Mesenteric fat pad (tissue), 1 donor: ENCODE data around the gene ITPK1. TPM values are rescaled to one million over a fixed set of nuclear protein-coding genes. Genes with fewer than 3 reads are reported as not detected.
"Not testable (repeated sequence)": the region's sequence is repeated elsewhere in the genome, so short reads cannot be mapped to it uniquely, and the experiment has no call there.

Source experiments
- DNase-seq: peaks from one replicate; pipeline ENCODE4 v3.0.0-alpha.2; 2020; ENCODE audit warnings: low spot score
- total RNA-seq: library from RNA; stranded (reverse); fragmentation: NEBNext Ultra II Directional; extraction: Animal tissue kit (Norgen Biotek cat#: 25700); gene quantifications from one replicate; pipeline ENCODE4 v1.2.1, GENCODE V29; 2021
- donor health status: DM: yes; HTN: yes; CAD: no.

The ITPK1 gene
- total RNA-seq, 1 donor from 2014 or later, result 267 TPM

- DNase-seq, result not testable (repeated sequence)
Measured at GRCh38 chr14:93131257-93131820, 15.6 kb upstream of the ITPK1 start.

- DNase-seq, result no peak
Measured at GRCh38 chr14:93128725-93129459, 13.2 kb upstream of the ITPK1 start.

- DNase-seq, result no peak
Measured at GRCh38 chr14:93126111-93126510, 10.4 kb upstream of the ITPK1 start.

- DNase-seq, result no peak
Measured at GRCh38 chr14:93122826-93123225, 7.1 kb upstream of the ITPK1 start.

GRCh38 chr14:93121030-93121834 is 5.5 kb upstream of the ITPK1 start:
- no peak for DNase-seq

- DNase-seq, result no peak
Measured at GRCh38 chr14:93120517-93120916, 4.8 kb upstream of the ITPK1 start.

GRCh38 chr14:93116676-93117200 is 1.0 kb upstream of the ITPK1 start:
- no peak for DNase-seq

- DNase-seq, result peak; percentile 96
Measured at GRCh38 chr14:93115069-93115820, 480 bp downstream of the ITPK1 start.

GRCh38 chr14:93114713-93115068 is 1.0 kb downstream of the ITPK1 start:
- DNase-seq, result no peak

- no peak for DNase-seq
Measured at GRCh38 chr14:93114068-93114710, 1.5 kb downstream of the ITPK1 start.

GRCh38 chr14:93113678-93114067 is 2.1 kb downstream of the ITPK1 start:
- DNase-seq, result no peak

GRCh38 chr14:93112891-93113677 is 2.6 kb downstream of the ITPK1 start:
- no peak for DNase-seq

- DNase-seq, result not testable (repeated sequence)
Measured at GRCh38 chr14:93111541-93111940, 4.2 kb downstream of the ITPK1 start.

- DNase-seq, result no peak
Measured at GRCh38 chr14:93110856-93111419, 4.8 kb downstream of the ITPK1 start.

GRCh38 chr14:93109572-93110481 is 5.9 kb downstream of the ITPK1 start:
- DNase-seq, result no peak

- DNase-seq, result no peak
Measured at GRCh38 chr14:93108105-93108504, 7.6 kb downstream of the ITPK1 start.

- no peak for DNase-seq
Measured at GRCh38 chr14:93107453-93107852, 8.3 kb downstream of the ITPK1 start.

- no peak for DNase-seq
Measured at GRCh38 chr14:93106541-93107156, 9.1 kb downstream of the ITPK1 start.
